ENCODE measurements around the gene CASP8AP2.

DNA sequence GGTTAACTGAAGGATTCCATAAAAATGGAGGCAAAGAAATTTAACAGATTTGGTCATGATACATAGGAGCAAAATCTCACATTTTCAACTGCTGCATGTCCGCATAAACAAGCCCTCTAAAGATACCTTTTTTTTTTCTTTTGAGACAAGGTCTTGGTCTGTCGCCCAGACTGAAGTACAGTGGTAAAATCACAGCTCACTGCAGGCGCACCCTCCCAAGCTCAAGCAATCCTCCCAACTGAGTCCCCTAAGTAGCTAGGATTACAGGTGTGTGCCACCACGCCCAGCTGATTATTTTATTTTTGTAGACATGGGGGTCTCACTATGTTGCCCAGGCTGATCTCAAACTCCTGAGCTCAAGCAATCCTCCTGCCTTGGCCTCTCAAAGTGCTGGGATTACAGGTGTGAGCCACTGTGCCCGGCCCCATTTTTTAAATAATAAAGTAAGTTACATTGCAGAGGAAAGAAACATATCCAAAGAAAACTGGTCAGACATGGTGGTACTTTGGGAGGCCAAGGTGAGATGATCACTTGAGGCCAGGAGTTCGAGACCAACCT, 23.8 kb upstream of the CASP8AP2 start:
- no peak for TF ChIP-seq PHF20 (CRISPR knock-in tag; IDR thresholded peaks at IDR 0.05)
- no peak for TF ChIP-seq JUND (CRISPR knock-in tag; IDR thresholded peaks at IDR 0.05)
- TF ChIP-seq, protein P1, sequence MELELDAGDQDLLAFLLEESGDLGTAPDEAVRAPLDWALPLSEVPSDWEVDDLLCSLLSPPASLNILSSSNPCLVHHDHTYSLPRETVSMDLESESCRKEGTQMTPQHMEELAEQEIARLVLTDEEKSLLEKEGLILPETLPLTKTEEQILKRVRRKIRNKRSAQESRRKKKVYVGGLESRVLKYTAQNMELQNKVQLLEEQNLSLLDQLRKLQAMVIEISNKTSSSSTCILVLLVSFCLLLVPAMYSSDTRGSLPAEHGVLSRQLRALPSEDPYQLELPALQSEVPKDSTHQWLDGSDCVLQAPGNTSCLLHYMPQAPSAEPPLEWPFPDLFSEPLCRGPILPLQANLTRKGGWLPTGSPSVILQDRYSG (CRISPR knock-in tag; IDR thresholded peaks at IDR 0.05): no peak
- TF ChIP-seq ZNF816 (CRISPR knock-in tag; IDR thresholded peaks at IDR 0.05; ENCODE audit: borderline replicate concordance): no peak
- TF ChIP-seq, protein P2, sequence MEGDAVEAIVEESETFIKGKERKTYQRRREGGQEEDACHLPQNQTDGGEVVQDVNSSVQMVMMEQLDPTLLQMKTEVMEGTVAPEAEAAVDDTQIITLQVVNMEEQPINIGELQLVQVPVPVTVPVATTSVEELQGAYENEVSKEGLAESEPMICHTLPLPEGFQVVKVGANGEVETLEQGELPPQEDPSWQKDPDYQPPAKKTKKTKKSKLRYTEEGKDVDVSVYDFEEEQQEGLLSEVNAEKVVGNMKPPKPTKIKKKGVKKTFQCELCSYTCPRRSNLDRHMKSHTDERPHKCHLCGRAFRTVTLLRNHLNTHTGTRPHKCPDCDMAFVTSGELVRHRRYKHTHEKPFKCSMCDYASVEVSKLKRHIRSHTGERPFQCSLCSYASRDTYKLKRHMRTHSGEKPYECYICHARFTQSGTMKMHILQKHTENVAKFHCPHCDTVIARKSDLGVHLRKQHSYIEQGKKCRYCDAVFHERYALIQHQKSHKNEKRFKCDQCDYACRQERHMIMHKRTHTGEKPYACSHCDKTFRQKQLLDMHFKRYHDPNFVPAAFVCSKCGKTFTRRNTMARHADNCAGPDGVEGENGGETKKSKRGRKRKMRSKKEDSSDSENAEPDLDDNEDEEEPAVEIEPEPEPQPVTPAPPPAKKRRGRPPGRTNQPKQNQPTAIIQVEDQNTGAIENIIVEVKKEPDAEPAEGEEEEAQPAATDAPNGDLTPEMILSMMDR (CRISPR knock-in tag; IDR thresholded peaks at IDR 0.05): no peak
- TF ChIP-seq ZNF558 (CRISPR knock-in tag; IDR thresholded peaks at IDR 0.05; ENCODE audit: borderline replicate concordance): no peak
- TF ChIP-seq, protein P3, sequence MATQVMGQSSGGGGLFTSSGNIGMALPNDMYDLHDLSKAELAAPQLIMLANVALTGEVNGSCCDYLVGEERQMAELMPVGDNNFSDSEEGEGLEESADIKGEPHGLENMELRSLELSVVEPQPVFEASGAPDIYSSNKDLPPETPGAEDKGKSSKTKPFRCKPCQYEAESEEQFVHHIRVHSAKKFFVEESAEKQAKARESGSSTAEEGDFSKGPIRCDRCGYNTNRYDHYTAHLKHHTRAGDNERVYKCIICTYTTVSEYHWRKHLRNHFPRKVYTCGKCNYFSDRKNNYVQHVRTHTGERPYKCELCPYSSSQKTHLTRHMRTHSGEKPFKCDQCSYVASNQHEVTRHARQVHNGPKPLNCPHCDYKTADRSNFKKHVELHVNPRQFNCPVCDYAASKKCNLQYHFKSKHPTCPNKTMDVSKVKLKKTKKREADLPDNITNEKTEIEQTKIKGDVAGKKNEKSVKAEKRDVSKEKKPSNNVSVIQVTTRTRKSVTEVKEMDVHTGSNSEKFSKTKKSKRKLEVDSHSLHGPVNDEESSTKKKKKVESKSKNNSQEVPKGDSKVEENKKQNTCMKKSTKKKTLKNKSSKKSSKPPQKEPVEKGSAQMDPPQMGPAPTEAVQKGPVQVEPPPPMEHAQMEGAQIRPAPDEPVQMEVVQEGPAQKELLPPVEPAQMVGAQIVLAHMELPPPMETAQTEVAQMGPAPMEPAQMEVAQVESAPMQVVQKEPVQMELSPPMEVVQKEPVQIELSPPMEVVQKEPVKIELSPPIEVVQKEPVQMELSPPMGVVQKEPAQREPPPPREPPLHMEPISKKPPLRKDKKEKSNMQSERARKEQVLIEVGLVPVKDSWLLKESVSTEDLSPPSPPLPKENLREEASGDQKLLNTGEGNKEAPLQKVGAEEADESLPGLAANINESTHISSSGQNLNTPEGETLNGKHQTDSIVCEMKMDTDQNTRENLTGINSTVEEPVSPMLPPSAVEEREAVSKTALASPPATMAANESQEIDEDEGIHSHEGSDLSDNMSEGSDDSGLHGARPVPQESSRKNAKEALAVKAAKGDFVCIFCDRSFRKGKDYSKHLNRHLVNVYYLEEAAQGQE (IDR thresholded peaks at IDR 0.05; ENCODE audit: borderline replicate concordance in 1 of 2, low read depth in 1 of 2, low read length in 2 of 2): no peak
- TF ChIP-seq, protein P4, sequence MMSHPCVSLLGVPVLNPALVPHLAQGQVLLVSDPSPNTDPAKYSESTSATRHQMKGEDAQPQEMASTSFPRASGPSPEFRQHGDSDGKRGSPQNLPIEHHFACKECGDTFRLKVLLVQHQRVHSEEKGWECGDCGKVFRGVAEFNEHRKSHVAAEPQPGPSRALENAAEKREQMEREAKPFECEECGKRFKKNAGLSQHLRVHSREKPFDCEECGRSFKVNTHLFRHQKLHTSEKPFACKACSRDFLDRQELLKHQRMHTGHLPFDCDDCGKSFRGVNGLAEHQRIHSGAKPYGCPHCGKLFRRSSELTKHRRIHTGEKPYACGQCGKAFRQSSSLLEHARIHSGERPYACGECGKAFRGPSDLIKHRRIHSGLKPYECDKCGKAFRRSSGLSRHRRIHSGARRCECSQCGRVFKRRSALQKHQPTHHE (CRISPR knock-in tag; IDR thresholded peaks at IDR 0.05; ENCODE audit: borderline replicate concordance): no peak
- TF ChIP-seq GTF2F1 (IDR thresholded peaks at IDR 0.05; ENCODE audit: low read length): no peak
- no peak for TF ChIP-seq ZNF747 (CRISPR knock-in tag; IDR thresholded peaks at IDR 0.05; ENCODE audit: borderline replicate concordance)
- no peak for TF ChIP-seq BRCA1 (CRISPR knock-in tag; IDR thresholded peaks at IDR 0.05)

Data from HepG2 (cell line).